Hypothalamus (tissue), 51 donors: ENCODE data around the gene PLCB1.
"Not testable (repeated sequence)": the region's sequence is repeated elsewhere in the genome, so short reads cannot be mapped to it uniquely, and the experiment has no call there.

Experiments used
- DNase-seq, 51 donors: peaks; one replicate each; lab custom pipeline; 2025; lab: John Stamatoyannopoulos, UW

Gene PLCB1

GRCh38 chr20:8154638-8155037, 22.6 kb downstream of the PLCB1 start:
- no peak for DNase-seq

- DNase-seq, result no peak
These were observed 23.2 kb downstream of the PLCB1 start for GRCh38 chr20:8155229-8155628.

GRCh38 chr20:8155812-8156211, 23.7 kb downstream of the PLCB1 start:
- no peak for DNase-seq

GRCh38 chr20:8156235-8157079, 24.4 kb downstream of the PLCB1 start:
- no peak for DNase-seq

GRCh38 chr20:8159217-8159616, 27.2 kb downstream of the PLCB1 start:
- not testable (repeated sequence) for DNase-seq

GRCh38 chr20:8161264-8162071, 29.4 kb downstream of the PLCB1 start:
- no peak for DNase-seq

GRCh38 chr20:8162610-8163009, 30.5 kb downstream of the PLCB1 start:
- DNase-seq, result no peak

GRCh38 chr20:8163543-8163942, 31.5 kb downstream of the PLCB1 start:
- DNase-seq, result no peak

GRCh38 chr20:8166730-8167129, 34.7 kb downstream of the PLCB1 start:
- no peak for DNase-seq

- DNase-seq, result no peak
These were observed 36.8 kb downstream of the PLCB1 start for GRCh38 chr20:8168785-8169288.

GRCh38 chr20:8170921-8171320, 38.9 kb downstream of the PLCB1 start:
- no peak for DNase-seq

- no peak for DNase-seq
These were observed 40.1 kb downstream of the PLCB1 start for GRCh38 chr20:8172191-8172590.

- no peak for DNase-seq
These were observed 43.9 kb downstream of the PLCB1 start for GRCh38 chr20:8175741-8176675.

- DNase-seq, result no peak
These were observed 51.5 kb downstream of the PLCB1 start for GRCh38 chr20:8183526-8183925.

- no peak for DNase-seq
These were observed 55.7 kb downstream of the PLCB1 start for GRCh38 chr20:8187740-8188139.

- no peak for DNase-seq
These were observed 58.2 kb downstream of the PLCB1 start for GRCh38 chr20:8190043-8190880.

- DNase-seq, result no peak
These were observed 62.7 kb downstream of the PLCB1 start for GRCh38 chr20:8194721-8195120.

- DNase-seq, result no peak
These were observed 64.0 kb downstream of the PLCB1 start for GRCh38 chr20:8196096-8196495.

- DNase-seq, result no peak
These were observed 68.2 kb downstream of the PLCB1 start for GRCh38 chr20:8200220-8200619.

GRCh38 chr20:8203366-8203765, 71.3 kb downstream of the PLCB1 start:
- DNase-seq, result no peak
